ENCODE data around the gene BMS1.

DNA sequence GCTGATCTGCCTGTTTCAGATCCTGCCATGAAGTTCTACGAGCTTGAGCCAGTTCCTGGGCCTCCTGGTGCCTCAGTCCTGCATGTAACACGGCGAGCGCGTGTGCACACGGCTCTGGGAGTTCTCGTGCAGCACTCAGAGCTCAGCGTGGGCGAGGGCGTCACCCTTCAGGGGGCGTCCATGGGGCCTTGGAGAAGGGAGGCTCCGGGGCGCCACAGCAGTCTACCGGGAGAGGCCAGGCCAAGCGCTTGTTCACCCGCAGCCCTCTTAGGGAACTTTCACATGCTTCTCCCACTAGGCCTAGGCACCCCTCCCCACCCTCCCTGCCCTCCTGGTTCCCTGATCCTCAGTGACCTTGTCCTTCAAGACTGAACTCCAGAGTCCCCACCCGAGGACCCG, 83.1 kb downstream of the BMS1 start:
- TF ChIP-seq POLR2A (IDR thresholded peaks at IDR 0.05; ENCODE audit: low read length): no peak
- no peak for TF ChIP-seq GATA1 (IDR thresholded peaks at IDR 0.05; ENCODE audit: low read depth, low read length)

Measured in erythroblast (primary cell).